CD14-positive monocyte (primary cell): ENCODE data around the gene CCDC170. TPM values are rescaled to one million over a fixed set of nuclear protein-coding genes. Genes with fewer than 3 reads are reported as not detected.

ENCODE experiments used
- DNase-seq, 3 donors: peaks; one replicate each; pipeline ENCODE4 v3.0.0-alpha.2; 2011 to 2022
- H2AFZ ChIP-seq: 2 replicates; pipeline ENCODE4 v1.6.0; 2012; ENCODE audit warnings: mild to moderate bottlenecking, low read depth, low read length, inconsistent platforms; ENCODE audit not compliant: insufficient read depth, poor library complexity, severe bottlenecking
- H3K27ac ChIP-seq, 2 donors: 1 replicate in 1 of 2; 2 replicates in 1 of 2; pipeline ENCODE4 v1.5.1; 2012 to 2013; ENCODE audit warnings: low read length in 2 of 2, control low read depth in 1 of 2, inconsistent platforms in 1 of 2, low read depth in 1 of 2, mild to moderate bottlenecking in 1 of 2
- H3K27me3 ChIP-seq, 2 donors: one replicate each; pipeline versions ENCODE4 v1.6.0 to v1.6.1; 2011 to 2013; ENCODE audit warnings: low read length in 2 of 2; ENCODE audit not compliant: control insufficient read depth in 2 of 2, insufficient read depth in 2 of 2
- H3K36me3 ChIP-seq, 2 donors: replicated peaks in 1 of 2; 1 replicate in 1 of 2; 2 replicates in 1 of 2; pipeline versions ENCODE4 v1.5.1 to v1.6.1; 2012 to 2013; ENCODE audit warnings: low read length in 2 of 2, control low read depth in 1 of 2, inconsistent platforms in 1 of 2, mild to moderate bottlenecking in 1 of 2; ENCODE audit not compliant: insufficient read depth in 2 of 2, control insufficient read depth in 1 of 2
- H3K4me1 ChIP-seq, 2 donors: 1 replicate in 1 of 2; 2 replicates in 1 of 2; pipeline versions ENCODE4 v1.5.1 to v1.6.1; 2012 to 2013; ENCODE audit warnings: low read length in 2 of 2, control low read depth in 1 of 2, inconsistent platforms in 1 of 2, mild to moderate bottlenecking in 1 of 2, moderate library complexity in 1 of 2; ENCODE audit not compliant: insufficient read depth in 2 of 2, control insufficient read depth in 1 of 2
- H3K4me2 ChIP-seq: replicated peaks from 2 replicates; pipeline ENCODE3; 2012; ENCODE audit warnings: low read length, moderate library complexity, mild to moderate bottlenecking; ENCODE audit not compliant: poor library complexity, severe bottlenecking; ENCODE audit errors: extremely low read depth
- H3K4me3 ChIP-seq, 3 experiments: fragments of 200-600 bp in 1 of 3; sonication (generic) in 1 of 3; replicated peaks in 1 of 3; 1 replicate in 2 of 3; 2 replicates in 1 of 3; pipeline ENCODE4 v1.5.1; 2011 to 2013; ENCODE audit warnings: low read length in 3 of 3, mild to moderate bottlenecking in 3 of 3, control low read depth in 2 of 3, low read depth in 2 of 3, inconsistent platforms in 1 of 3, moderate library complexity in 1 of 3
- H3K79me2 ChIP-seq: 2 replicates; pipeline ENCODE4 v1.6.0; 2012; ENCODE audit warnings: mild to moderate bottlenecking, control low read depth, inconsistent platforms, low read length, moderate library complexity; ENCODE audit not compliant: insufficient read depth
- H3K9ac ChIP-seq: 2 replicates; pipeline ENCODE4 v1.6.0; 2017; ENCODE audit warnings: low read length, mild to moderate bottlenecking; ENCODE audit not compliant: insufficient read depth, poor library complexity, severe bottlenecking
- H3K9me3 ChIP-seq, 2 donors: replicated peaks in 1 of 2; 1 replicate in 1 of 2; 2 replicates in 1 of 2; pipeline versions ENCODE4 v1.5.1 to v1.6.1; 2012 to 2013; ENCODE audit warnings: low read length in 2 of 2, control low read depth in 1 of 2; ENCODE audit not compliant: control insufficient read depth in 1 of 2, insufficient read depth in 1 of 2
- H4K20me1 ChIP-seq: 2 replicates; pipeline ENCODE4 v1.6.0; 2012; ENCODE audit warnings: mild to moderate bottlenecking, low read length, control low read depth, moderate library complexity; ENCODE audit not compliant: insufficient read depth
- H3K27ac Mint-ChIP-seq, 7 donors: one replicate each; pipeline ENCODE4 v1.8.0; 2020; ENCODE audit warnings: mild to moderate bottlenecking in 7 of 7, mixed read lengths in 7 of 7, moderate library complexity in 6 of 7, inconsistent platforms in 2 of 7
- H3K27me3 Mint-ChIP-seq, 3 donors: one replicate each; pipeline ENCODE4 v1.8.0; 2021 to 2022; ENCODE audit warnings: low read depth in 3 of 3, mild to moderate bottlenecking in 3 of 3, mixed read lengths in 3 of 3, moderate library complexity in 3 of 3, inconsistent platforms in 1 of 3
- H3K36me3 Mint-ChIP-seq, 2 donors: one replicate each; pipeline ENCODE4 v1.8.0; 2020; ENCODE audit warnings: mixed read lengths in 2 of 2, inconsistent platforms in 1 of 2, mild to moderate bottlenecking in 1 of 2
- H3K4me1 Mint-ChIP-seq: one replicate; pipeline ENCODE4 v1.8.0; 2020; ENCODE audit warnings: mild to moderate bottlenecking, mixed read lengths
- H3K4me3 Mint-ChIP-seq, 2 donors: one replicate each; pipeline ENCODE4 v1.8.0; 2020; ENCODE audit warnings: mild to moderate bottlenecking in 2 of 2, mixed read lengths in 2 of 2, moderate library complexity in 1 of 2
- H3K9me3 Mint-ChIP-seq, 7 donors: one replicate each; pipeline ENCODE4 v1.8.0; 2020 to 2022; ENCODE audit warnings: mixed read lengths in 7 of 7, mild to moderate bottlenecking in 6 of 7, moderate library complexity in 6 of 7, inconsistent platforms in 2 of 7
- WGBS: methylation state at CpG from one replicate; pipeline ENCODE4 v1.1.5; 2013; ENCODE audit warnings: missing lambda C conversion rate; ENCODE audit not compliant: insufficient coverage; 5-methylcytosine and 5-hydroxymethylcytosine counted together
- intact Hi-C, 2 donors: fragments of 100-400 bp; cut with micrococcal nuclease; formaldehyde crosslinking; loops; one replicate each; pipeline versions ENCODE4 v1.15.0 to v1.15.1; 2023
- polyA plus RNA-seq, 3 donors: library from polyadenylated mRNA; depleted of rRNA in 1 of 3; unstranded in 2 of 3; stranded (reverse) in 1 of 3; fragments of 300-500 nt in 2 of 3; fragments of >200 nt in 1 of 3; fragmentation: Illumina TruSeq in 2 of 3; gene quantifications; 1 replicate in 2 of 3; 2 replicates in 1 of 3; pipeline ENCODE4 v1.2.3, GENCODE V29; 2012 to 2021
- TF ChIP-seq, protein P1 (sequence below): fragments of 200-600 bp; IDR thresholded peaks from one replicate; pipeline ENCODE4 v1.8.0; 2022; ENCODE audit warnings: antibody characterized with exemption, mild to moderate bottlenecking

Gene CCDC170
- polyA plus RNA-seq, 3 donors, result 4.2 to 7.0 (median 6.3) TPM

DNA sequence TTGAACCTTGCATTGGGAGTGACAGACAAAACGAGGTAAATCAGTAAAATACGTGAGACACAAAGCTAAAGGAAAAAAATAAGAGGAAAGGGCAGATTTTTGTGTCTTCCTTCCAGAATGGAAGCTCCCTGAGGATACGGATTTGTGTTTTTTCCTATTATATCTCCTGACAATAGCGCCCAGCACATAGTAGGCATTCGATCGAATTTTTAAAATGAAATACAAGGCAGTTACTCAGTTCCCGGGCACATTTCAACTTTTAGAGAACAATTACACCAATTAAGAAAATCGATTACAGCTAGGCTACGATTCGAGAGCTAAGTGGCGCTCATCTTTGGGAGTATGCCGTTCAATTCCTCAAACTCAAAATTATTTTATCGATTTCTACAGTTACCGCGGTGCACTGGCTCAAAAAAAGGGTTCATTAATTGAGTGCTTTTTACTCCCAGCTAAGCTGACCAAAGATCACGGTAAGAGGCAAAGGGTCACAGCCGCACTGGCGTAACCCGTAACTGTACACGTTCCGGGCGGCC is 42.3 kb upstream of the CCDC170 start:
- Histone ChIP-seq H3K4me1 (peaks cover 21 to 30% of the 10 kb centered on the region in 2 donors), H3K79me2 (peaks cover 66% of the 10 kb centered on the region), H3K36me3 (peaks cover 0 to 8% of the 10 kb centered on the region in 2 donors), H2AFZ (peak overlapping the region; percentile 84), H4K20me1 (peaks cover 4% of the 10 kb centered on the region), H3K9ac (peak overlapping the region; percentile 88), H3K4me2 (peak overlapping the region; percentile 80), H3K27ac (peak overlapping the region; percentile 86 to 87), H3K27me3 (no peaks in the 10 kb centered on the region), H3K4me3 (peak overlapping the region; percentile 68 to 89 (median 71)), H3K9me3 (no peaks in the 10 kb centered on the region)
- Mint-ChIP-seq H3K4me3 (peak overlapping the region; percentile 97 to 98), H3K9me3 (peaks cover 0 to 2% (median 0%) of the 10 kb centered on the region in 7 donors), H3K4me1 (peaks cover 39% of the 10 kb centered on the region), H3K27ac (peak overlapping the region; percentile 89 to 98 (median 96)), H3K27me3 (peaks cover 0 to 4% (median 0%) of the 10 kb centered on the region in 3 donors), H3K36me3 (peaks cover 9 to 12% of the 10 kb centered on the region in 2 donors)
- TF ChIP-seq, protein P1, sequence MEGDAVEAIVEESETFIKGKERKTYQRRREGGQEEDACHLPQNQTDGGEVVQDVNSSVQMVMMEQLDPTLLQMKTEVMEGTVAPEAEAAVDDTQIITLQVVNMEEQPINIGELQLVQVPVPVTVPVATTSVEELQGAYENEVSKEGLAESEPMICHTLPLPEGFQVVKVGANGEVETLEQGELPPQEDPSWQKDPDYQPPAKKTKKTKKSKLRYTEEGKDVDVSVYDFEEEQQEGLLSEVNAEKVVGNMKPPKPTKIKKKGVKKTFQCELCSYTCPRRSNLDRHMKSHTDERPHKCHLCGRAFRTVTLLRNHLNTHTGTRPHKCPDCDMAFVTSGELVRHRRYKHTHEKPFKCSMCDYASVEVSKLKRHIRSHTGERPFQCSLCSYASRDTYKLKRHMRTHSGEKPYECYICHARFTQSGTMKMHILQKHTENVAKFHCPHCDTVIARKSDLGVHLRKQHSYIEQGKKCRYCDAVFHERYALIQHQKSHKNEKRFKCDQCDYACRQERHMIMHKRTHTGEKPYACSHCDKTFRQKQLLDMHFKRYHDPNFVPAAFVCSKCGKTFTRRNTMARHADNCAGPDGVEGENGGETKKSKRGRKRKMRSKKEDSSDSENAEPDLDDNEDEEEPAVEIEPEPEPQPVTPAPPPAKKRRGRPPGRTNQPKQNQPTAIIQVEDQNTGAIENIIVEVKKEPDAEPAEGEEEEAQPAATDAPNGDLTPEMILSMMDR, result no peak
- no peak for DNase-seq
- WGBS, result under 1% methylated on average over 19 of the region's 22 CpGs
- intact Hi-C loops, result loop anchor here (5.0 kb wide), 2 partner anchors 41 to 59 kb away; partner anchors contain the start of genes CCDC170 (in 1 of the 2) and ZBTB2 (in 1 of the 2)

DNA sequence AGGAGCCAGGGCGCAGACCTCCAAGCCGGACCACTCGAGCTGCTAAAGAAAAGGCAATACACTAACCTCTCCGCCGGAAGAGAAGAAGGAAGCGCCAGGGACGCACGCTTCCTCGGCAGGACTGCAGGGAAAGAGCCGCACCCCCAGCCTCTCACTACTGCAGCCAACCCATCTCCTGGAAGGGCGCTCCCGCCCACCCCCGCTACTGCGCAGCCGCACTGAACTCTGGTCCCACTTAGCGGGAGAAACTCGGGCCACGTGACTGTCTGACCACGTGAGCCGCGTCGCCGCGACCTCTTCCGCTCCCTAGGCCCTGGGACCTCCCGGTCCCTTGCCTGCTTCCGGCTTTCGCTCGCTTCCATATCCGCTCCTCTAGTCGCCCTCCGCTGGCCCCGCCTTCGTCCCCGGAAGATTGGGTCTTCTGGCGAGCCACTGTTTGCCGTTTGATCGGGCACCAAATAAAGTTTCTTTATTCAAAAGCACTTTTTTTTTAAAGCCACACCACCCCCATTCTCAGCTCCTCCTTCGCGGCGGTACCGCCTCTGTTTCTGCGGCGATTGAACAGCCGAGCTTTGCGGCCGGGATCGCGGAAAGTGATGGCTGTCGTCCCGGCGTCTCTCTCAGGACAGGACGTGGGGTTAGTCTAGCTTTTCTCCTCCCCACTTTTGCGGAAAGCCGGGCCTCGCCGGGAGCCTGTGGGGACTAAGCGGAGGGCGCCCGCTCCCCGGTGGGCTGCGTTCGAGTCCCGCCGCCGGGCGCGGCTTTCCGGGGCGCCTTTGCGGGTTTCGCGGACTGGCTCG is 41.7 kb upstream of the CCDC170 start, which contains the start of gene RMND1:
TSS of gene RMND1 (minus strand) at position 177 of the 800 bp plus-strand sequence. CDS start 6,315 bp downstream, outside the sequence.
- H3K27me3 ChIP-seq, result no peaks in the 10 kb centered on the region
- peak within 1 kb of the TSS; percentile 95 for H2AFZ ChIP-seq
- peaks cover 66% of the 10 kb centered on the region for H3K79me2 ChIP-seq
- H4K20me1 ChIP-seq, result peaks cover 11% of the 10 kb centered on the region
- peak within 1 kb of the TSS; percentile 80 for H3K4me2 ChIP-seq
- H3K4me1 ChIP-seq, result peaks cover 21 to 30% of the 10 kb centered on the region in 2 donors
- peaks cover 0 to 2% (median 0%) of the 10 kb centered on the region in 7 donors for H3K9me3 Mint-ChIP-seq
- peaks cover 0 to 4% (median 0%) of the 10 kb centered on the region in 3 donors for H3K27me3 Mint-ChIP-seq
- H3K27ac ChIP-seq, result peak within 1 kb of the TSS; percentile 86 to 87
- no peaks in the 10 kb centered on the region for H3K9me3 ChIP-seq
- peak within 1 kb of the TSS; percentile 88 for H3K9ac ChIP-seq
- under 1% methylated on average over 71 of the region's 74 CpGs for WGBS
- peak; percentile 100 for DNase-seq
- H3K4me3 ChIP-seq, result peak within 1 kb of the TSS; percentile 71 to 89 (median 71)
- peak within 1 kb of the TSS; percentile 97 to 98 for H3K4me3 Mint-ChIP-seq
- peak within 1 kb of the TSS; percentile 89 to 98 (median 96) for H3K27ac Mint-ChIP-seq
- H3K4me1 Mint-ChIP-seq, result peaks cover 43% of the 10 kb centered on the region
- H3K36me3 Mint-ChIP-seq, result peaks cover 14 to 16% of the 10 kb centered on the region in 2 donors
- TF ChIP-seq, protein P1, result no peak
- H3K36me3 ChIP-seq, result peaks cover 0 to 15% of the 10 kb centered on the region in 2 donors
- intact Hi-C loops, result loop anchor here (2.0 to 5.0 kb wide), 3 partner anchors 40 to 61 kb away; partner anchors contain the start of genes ZBTB2 (in 2 of the 2) and CCDC170 (in 1 of the 2)
